SU-DHL-6 (cell line): Measurements from ENCODE around the gene TBX20.

Experiments used
- H2AFZ ChIP-seq: fragments of 200-600 bp; sonication (generic); 2 replicates; pipeline ENCODE4 v1.6.1; 2014; ENCODE audit warnings: low read depth, mild to moderate bottlenecking, moderate library complexity, mixed read lengths, antibody characterized with exemption, low read length; ENCODE audit not compliant: severe bottlenecking
- H3F3A ChIP-seq: fragments of 200-600 bp; shearing (Covaris generic); 2 replicates; pipeline ENCODE4 v1.6.0; 2016; ENCODE audit warnings: antibody characterized with exemption, mild to moderate bottlenecking; ENCODE audit not compliant: insufficient read depth
- H3K27ac ChIP-seq: fragments of 200-600 bp; sonication (generic); 2 replicates; pipeline ENCODE4 v1.5.1; 2016; ENCODE audit warnings: low read depth, mild to moderate bottlenecking, low read length, moderate library complexity, mixed read lengths
- H3K27me3 ChIP-seq: fragments of 200-600 bp; sonication (generic), shearing (Covaris generic); 2 replicates; pipeline ENCODE4 v1.6.0; 2014; ENCODE audit warnings: mild to moderate bottlenecking, low read length
- H3K36me3 ChIP-seq: fragments of 200-600 bp; sonication (generic); 2 replicates; pipeline ENCODE4 v1.6.1; 2014; ENCODE audit warnings: mild to moderate bottlenecking, low read length, mixed read lengths
- H3K4me2 ChIP-seq: fragments of 300-600, 200-600 bp; shearing (Covaris generic), sonication (generic); 2 replicates; pipeline ENCODE4 v1.6.0; 2014; ENCODE audit warnings: low read length, low read depth, mild to moderate bottlenecking; ENCODE audit not compliant: poor library complexity, severe bottlenecking
- H3K4me3 ChIP-seq: fragments of 200-600 bp; sonication (generic); 2 replicates; pipeline ENCODE4 v1.5.1; 2014; ENCODE audit warnings: antibody characterized with exemption, low read length, mild to moderate bottlenecking, mixed read lengths; ENCODE audit not compliant: insufficient read depth, poor library complexity, severe bottlenecking
- H3K79me2 ChIP-seq: fragments of 200-600 bp; sonication (generic); 2 replicates; pipeline ENCODE4 v1.6.1; 2014; ENCODE audit warnings: mild to moderate bottlenecking, low read length, moderate library complexity; ENCODE audit not compliant: insufficient read depth
- H3K9ac ChIP-seq: fragments of 200-600 bp; sonication (generic); 2 replicates; pipeline ENCODE4 v1.7.0; 2014; ENCODE audit warnings: mild to moderate bottlenecking, low read length
- H3K9me2 ChIP-seq: fragments of 200-600 bp; sonication (generic); replicated peaks from 2 replicates; pipeline ENCODE4 v1.6.1; 2014; ENCODE audit warnings: low read length; ENCODE audit not compliant: insufficient read depth
- H3K9me3 ChIP-seq: fragments of 200-600 bp; sonication (generic); 2 replicates; pipeline ENCODE4 v1.6.1; 2014; ENCODE audit warnings: low read length, mixed read lengths; ENCODE audit not compliant: insufficient read depth
- H4K20me1 ChIP-seq: fragments of 200-600 bp; sonication (generic); 2 replicates; pipeline ENCODE4 v1.6.1; 2014; ENCODE audit warnings: low read depth, mild to moderate bottlenecking, antibody characterized with exemption, low read length, moderate library complexity, mixed read lengths
- EZH2phosphoT487 ChIP-seq: fragments of 200-600 bp; sonication (generic), shearing (Covaris generic); conservative IDR thresholded peaks from 2 replicates; pipeline ENCODE4 v1.6.1; 2018; ENCODE audit warnings: mild to moderate bottlenecking, antibody characterized with exemption, low read length, moderate library complexity, mixed read lengths
- TF ChIP-seq, protein P1 (sequence below): fragments of 200-600 bp; sonication (generic); IDR thresholded peaks from one replicate; pipeline ENCODE4 v1.5.1; 2017; ENCODE audit warnings: antibody characterized with exemption, mild to moderate bottlenecking, low read length, moderate library complexity; ENCODE audit not compliant: insufficient read depth, poor library complexity, severe bottlenecking

TBX20 gene

GRCh38 chr7:35277359-35277758 is 23.5 kb upstream of the TBX20 start:
- Histone ChIP-seq H3F3A (no peaks in the 10 kb centered on the region), H3K36me3 (no peaks in the 10 kb centered on the region), H3K4me3 (no peak overlapping the region), H3K9me2 (no peaks in the 10 kb centered on the region), H3K27ac (no peak overlapping the region), H4K20me1 (no peaks in the 10 kb centered on the region), H3K27me3 (no peaks in the 10 kb centered on the region), H3K79me2 (no peaks in the 10 kb centered on the region), H3K4me2 (no peak overlapping the region), H3K9ac (no peak overlapping the region), H2AFZ (no peak overlapping the region), H3K9me3 (no peaks in the 10 kb centered on the region)
- no peak for TF ChIP-seq EZH2phosphoT487
- TF ChIP-seq, protein P1, sequence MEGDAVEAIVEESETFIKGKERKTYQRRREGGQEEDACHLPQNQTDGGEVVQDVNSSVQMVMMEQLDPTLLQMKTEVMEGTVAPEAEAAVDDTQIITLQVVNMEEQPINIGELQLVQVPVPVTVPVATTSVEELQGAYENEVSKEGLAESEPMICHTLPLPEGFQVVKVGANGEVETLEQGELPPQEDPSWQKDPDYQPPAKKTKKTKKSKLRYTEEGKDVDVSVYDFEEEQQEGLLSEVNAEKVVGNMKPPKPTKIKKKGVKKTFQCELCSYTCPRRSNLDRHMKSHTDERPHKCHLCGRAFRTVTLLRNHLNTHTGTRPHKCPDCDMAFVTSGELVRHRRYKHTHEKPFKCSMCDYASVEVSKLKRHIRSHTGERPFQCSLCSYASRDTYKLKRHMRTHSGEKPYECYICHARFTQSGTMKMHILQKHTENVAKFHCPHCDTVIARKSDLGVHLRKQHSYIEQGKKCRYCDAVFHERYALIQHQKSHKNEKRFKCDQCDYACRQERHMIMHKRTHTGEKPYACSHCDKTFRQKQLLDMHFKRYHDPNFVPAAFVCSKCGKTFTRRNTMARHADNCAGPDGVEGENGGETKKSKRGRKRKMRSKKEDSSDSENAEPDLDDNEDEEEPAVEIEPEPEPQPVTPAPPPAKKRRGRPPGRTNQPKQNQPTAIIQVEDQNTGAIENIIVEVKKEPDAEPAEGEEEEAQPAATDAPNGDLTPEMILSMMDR = no peak

GRCh38 chr7:35272246-35272645 is 18.3 kb upstream of the TBX20 start:
- Histone ChIP-seq H3K9me3 (no peaks in the 10 kb centered on the region), H3K4me2 (no peak overlapping the region), H3K9me2 (no peaks in the 10 kb centered on the region), H3K79me2 (no peaks in the 10 kb centered on the region), H3K36me3 (no peaks in the 10 kb centered on the region), H3K27me3 (0 out of 2 replicates have a peak, but pooled peaks cover 4% of the 10 kb centered on the region), H4K20me1 (no peaks in the 10 kb centered on the region), H3K27ac (no peak overlapping the region), H3F3A (no peaks in the 10 kb centered on the region), H3K4me3 (no peak overlapping the region), H2AFZ (no peak overlapping the region), H3K9ac (no peak overlapping the region)
- no peak for TF ChIP-seq EZH2phosphoT487
- TF ChIP-seq, protein P1 = no peak

GRCh38 chr7:35268953-35269352 is 15.1 kb upstream of the TBX20 start:
- Histone ChIP-seq H3K4me3 (no peak overlapping the region), H4K20me1 (no peaks in the 10 kb centered on the region), H3K4me2 (no peak overlapping the region), H3K79me2 (no peaks in the 10 kb centered on the region), H3K36me3 (no peaks in the 10 kb centered on the region), H3K9me2 (no peaks in the 10 kb centered on the region), H3K9ac (no peak overlapping the region), H3K27ac (no peak overlapping the region), H3F3A (no peaks in the 10 kb centered on the region), H3K27me3 (0 out of 2 replicates have a peak, but pooled peaks cover 4% of the 10 kb centered on the region), H2AFZ (no peak overlapping the region), H3K9me3 (no peaks in the 10 kb centered on the region)
- TF ChIP-seq, protein P1 = no peak
- no peak for TF ChIP-seq EZH2phosphoT487

DNA sequence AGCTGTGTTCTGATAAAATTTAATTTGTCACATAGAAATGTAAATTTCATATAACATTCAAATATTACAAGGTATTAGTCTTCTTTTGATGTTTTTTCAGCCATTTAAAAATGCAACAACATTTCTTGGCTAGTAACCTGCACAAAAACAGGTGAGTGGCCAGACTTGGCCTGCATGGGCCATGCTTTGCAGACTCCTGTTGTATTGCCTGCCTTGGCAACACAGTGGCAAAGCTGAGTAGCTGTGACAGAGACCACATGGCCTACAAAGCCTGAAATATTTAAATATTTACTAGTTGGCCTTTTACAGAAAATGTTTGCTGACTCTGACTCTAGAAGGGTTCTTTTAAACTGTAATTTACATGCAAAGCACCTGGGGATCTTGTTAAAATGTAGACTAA is 13.5 kb upstream of the TBX20 start:
- TF ChIP-seq, protein P1 = no peak
- TF ChIP-seq EZH2phosphoT487 = no peak
- Histone ChIP-seq H3K36me3 (no peaks in the 10 kb centered on the region), H3F3A (no peaks in the 10 kb centered on the region)

More for the DNA sequence above, 13.5 kb upstream of the TBX20 start:
- H3K9me2 ChIP-seq = no peaks in the 10 kb centered on the region
- H3K9me3 ChIP-seq = no peaks in the 10 kb centered on the region
- H3K27me3 ChIP-seq = 0 out of 2 replicates have a peak, but pooled peaks cover 4% of the 10 kb centered on the region
- H4K20me1 ChIP-seq = no peaks in the 10 kb centered on the region
- H3K4me3 ChIP-seq = no peak overlapping the region
- H3K79me2 ChIP-seq = no peaks in the 10 kb centered on the region
- no peak overlapping the region for H3K9ac ChIP-seq
- no peak overlapping the region for H3K27ac ChIP-seq
- H3K4me2 ChIP-seq = no peak overlapping the region
- no peak overlapping the region for H2AFZ ChIP-seq
